HG02885 (cell line): ENCODE data around the gene NKX2-2.

ENCODE experiments used
- ATAC-seq: cut with Tn5 transposase; IDR thresholded peaks from one replicate; pipeline ENCODE4 v1.9.1; 2021; ENCODE audit warnings: mild to moderate bottlenecking; ENCODE audit not compliant: unreplicated experiment, poor library complexity

NKX2-2 gene

GRCh38 chr20:21522481-21523280 lies 8.8 kb upstream of the NKX2-2 start:
- ATAC-seq = no peak

- ATAC-seq = no peak
Measured at GRCh38 chr20:21521596-21522480, 8.0 kb upstream of the NKX2-2 start.

DNA sequence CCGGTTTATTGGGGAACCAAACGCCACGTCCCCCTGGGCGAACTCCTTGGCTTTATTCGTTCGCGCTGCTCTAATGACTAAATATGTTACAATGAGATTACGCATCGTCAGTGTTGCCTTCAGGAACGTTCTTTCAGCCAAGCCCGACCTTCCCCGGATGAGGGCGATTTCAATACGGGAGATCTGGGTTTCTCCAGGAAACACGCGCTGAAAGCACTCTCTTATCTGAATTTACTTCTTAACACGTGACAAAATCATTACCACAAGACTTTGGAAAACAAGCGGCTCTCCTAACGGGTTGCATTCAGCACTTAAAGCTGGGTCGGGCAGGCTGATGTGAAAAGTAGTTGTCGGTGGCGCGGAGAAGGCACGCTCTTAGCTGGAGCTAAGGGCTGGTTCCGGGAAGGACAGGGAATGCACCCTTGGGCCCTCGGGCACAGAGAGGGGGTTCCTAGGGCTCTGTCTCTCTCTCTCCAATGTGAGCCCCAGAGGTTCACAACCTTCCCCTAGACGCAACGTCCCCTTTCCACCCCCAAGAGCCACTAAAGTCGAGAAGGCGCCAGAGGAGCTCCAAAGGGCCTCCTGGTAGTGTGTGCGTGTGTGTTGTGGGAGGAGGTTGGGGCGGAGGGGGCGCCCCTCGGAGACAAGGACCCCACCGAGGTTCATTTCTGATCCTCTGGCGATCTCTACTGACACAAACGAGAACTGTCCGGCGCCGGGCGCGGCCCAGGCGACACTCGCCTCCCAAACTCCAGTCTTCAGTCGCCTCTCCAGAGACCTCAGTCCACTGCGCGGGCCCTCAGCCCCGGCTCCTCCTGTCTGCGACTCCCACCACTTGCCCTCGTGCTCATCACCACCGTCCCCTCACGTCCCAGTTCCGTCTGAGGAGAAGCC lies 7.1 kb upstream of the NKX2-2 start:
- no peak for ATAC-seq

GRCh38 chr20:21519136-21519584 lies 5.3 kb upstream of the NKX2-2 start:
- no peak for ATAC-seq

GRCh38 chr20:21518292-21518991 lies 4.6 kb upstream of the NKX2-2 start:
- ATAC-seq = no peak

GRCh38 chr20:21517566-21518277 lies 3.9 kb upstream of the NKX2-2 start:
- no peak for ATAC-seq

- ATAC-seq = no peak
Measured at GRCh38 chr20:21516861-21517565, 3.1 kb upstream of the NKX2-2 start.

GRCh38 chr20:21516180-21516567 lies 2.3 kb upstream of the NKX2-2 start:
- no peak for ATAC-seq

- no peak for ATAC-seq
Measured at GRCh38 chr20:21515300-21516179, 1.7 kb upstream of the NKX2-2 start.

GRCh38 chr20:21514553-21515251 lies 838 bp upstream of the NKX2-2 start:
- ATAC-seq = no peak

DNA sequence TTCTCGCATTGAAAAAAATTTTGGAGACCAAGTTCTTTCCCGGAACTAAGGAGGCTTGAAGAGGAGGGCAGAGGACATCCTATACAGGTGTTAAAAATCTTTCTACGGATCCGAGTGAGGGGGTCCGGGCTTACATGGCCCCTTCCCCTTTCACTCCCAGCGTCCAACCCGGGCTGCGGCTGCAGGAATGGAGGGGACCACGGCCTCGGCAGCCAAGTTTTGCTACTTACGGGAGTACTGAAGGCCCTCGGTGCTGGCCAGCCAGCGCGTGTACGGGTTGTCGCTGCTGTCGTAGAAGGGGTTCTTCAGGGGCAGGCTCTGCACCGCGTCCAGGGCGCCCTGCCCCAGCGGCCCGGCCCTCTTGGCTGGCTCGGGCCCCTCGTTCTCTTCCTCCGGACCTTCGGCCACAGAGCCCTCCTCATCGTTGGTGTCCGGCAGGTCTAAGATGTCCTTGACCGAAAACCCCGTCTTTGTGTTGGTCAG lies 642 bp downstream of the NKX2-2 start:
- ATAC-seq = no peak

GRCh38 chr20:21512634-21513180 lies 1.2 kb downstream of the NKX2-2 start:
- ATAC-seq = no peak

- ATAC-seq = no peak
Measured at GRCh38 chr20:21511850-21512633, 1.8 kb downstream of the NKX2-2 start.

DNA sequence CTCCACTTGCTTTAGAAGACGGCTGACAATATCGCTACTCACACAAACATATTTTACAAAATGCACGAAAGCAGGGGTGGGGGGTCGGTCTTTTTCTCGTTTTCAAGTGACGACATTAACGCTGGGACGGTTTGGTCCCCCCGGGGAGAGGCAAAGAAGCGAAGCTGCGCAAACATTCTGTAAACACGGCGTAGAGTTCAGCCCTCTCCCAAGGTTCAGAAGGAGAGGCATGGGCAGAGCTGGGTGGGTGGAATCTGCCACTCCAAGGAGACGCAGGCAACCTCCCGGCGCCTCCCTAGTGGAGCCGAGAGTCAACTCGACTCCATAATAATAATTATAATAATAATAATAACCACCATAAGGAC lies 2.4 kb downstream of the NKX2-2 start:
- no peak for ATAC-seq

DNA sequence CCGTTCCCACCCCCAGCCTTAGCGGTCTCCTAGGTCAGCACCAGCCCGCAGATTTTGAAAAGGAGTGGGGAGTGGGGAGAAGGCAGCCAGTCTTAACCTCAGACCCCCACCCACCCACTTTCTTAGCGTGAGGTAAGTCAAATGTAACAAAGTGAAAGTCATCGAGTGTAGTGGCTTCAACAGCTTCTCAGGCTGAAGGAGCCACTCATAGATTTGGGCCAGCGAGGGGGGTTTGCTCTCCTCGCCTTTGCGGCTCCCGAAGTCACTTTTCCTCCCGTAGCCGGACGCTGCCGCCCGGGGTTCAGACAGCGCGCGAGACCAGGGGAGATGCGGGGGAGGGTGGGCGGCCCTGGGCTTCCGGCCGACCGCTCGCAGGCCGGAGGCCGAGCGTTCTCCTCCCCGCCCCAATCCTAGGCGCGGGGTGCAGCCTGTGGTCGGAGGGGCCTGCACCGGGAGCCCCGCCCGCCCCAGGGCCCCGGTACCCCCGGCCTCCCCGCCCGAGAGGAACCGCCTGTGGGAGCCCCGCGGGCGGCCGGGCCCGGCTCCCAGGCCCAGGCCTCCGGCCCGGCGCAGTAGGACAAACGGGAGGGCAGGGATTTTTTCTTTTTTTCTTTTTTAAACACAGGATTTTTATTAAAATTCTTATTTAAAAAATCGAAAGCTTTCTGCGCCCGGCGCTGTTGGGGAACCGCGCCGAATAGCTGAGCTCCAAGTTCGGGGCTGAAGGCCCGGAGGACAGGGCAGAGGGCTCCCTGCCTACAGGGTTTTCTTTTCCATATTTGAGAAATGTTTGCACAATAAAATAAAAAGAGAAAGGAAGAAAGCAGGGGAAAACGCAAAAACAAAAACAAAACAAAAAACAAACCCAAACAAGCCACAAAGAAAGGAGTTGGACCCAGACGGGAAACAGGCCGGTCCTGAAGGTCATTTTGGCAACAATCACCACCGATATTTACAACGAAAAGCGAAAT lies 3.2 kb downstream of the NKX2-2 start:
- ATAC-seq = no peak
